GM21825 (cell line): ENCODE results near the gene TRIM38.
A peak's percentile ranks its signal among the peaks of the same experiment; 100 is the strongest.

ENCODE experiments used
- ATAC-seq: cut with Tn5 transposase; IDR thresholded peaks from one replicate; pipeline ENCODE4 v1.9.1; 2021; ENCODE audit warnings: mild to moderate bottlenecking, moderate library complexity; ENCODE audit not compliant: unreplicated experiment

TRIM38 gene

DNA sequence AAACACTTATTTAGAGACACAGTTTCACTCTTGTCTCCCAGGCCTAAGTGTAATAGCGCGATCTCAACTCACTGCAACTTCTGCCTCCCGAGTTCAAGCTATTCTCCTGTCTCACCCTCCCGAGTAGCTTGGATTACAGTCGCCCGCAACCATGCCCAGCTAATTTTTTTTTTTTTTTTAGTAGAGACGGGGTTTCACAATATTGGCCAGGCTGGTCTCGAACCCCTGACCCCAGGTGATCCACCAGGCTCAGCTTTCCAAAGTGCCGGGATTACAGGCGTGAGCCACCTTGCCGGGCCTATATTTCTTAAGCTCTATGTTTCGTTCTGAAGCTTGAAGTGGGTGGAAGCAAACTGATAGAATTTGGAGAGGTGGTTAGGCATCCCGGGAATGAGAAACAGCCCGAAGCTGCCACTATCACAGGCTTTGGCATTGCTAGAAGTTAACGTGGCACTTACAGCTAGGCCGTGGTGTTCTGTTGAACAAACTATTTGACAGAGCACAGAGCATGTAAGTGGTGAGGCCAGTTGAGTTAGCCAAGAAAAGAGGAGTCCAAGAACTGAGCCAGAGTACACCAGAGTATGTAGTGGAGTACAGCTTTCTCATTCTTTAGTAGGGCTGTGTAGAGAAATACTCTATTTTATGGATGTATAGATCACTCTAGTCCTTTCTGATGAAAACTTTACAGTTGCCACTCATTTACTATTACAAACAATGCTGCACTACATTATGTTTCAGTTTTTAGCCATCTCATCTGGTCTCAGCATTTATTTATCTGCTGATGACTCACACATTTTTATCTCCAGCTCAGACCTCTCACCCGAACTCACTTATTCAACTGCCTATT lies 62.7 kb downstream of the TRIM38 start:
- ATAC-seq = no peak

DNA sequence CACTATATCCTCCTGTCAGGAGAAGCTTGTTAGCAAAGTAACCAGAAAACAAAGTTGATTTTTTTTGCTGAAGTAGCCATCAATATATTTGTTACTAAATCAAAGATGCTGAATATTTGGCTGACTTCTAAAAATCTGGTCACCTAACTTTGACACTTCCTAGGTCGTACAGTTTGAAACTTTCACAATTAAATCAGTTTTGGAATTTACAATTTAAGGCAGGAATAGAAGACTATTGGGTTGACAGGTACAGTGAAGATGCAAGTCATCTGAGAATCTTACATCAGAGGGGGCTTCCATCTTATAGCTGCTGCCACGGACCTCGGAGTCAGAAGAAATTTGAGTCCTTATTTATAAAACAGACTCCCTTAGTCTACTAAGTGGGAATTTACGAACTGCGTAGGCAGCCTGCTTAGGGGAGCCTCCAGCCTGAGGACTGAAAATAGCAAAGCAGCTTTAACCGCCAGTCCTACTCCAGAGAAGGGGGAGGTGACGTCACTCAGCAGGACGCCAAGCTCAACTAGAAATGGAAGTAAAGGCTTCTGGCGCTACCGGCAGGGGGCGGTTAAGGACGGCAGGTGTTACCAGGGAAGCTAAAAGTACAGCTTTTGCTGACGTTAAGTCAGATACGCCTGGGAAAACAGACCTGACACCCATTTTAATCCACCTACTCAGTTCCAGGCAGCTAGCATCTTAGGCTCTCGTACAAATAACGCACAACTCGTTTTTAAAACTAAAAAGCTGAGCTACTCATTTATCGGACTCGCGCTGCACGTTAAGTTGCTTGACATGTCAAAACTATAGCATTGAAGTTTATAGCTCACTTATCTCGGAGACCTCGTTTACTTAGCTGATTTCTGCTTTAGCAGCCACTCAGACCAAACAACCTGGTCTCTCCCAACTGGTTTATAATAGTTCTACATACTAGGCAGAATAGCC lies 63.6 kb downstream of the TRIM38 start:
- peak; percentile 37 for ATAC-seq

DNA sequence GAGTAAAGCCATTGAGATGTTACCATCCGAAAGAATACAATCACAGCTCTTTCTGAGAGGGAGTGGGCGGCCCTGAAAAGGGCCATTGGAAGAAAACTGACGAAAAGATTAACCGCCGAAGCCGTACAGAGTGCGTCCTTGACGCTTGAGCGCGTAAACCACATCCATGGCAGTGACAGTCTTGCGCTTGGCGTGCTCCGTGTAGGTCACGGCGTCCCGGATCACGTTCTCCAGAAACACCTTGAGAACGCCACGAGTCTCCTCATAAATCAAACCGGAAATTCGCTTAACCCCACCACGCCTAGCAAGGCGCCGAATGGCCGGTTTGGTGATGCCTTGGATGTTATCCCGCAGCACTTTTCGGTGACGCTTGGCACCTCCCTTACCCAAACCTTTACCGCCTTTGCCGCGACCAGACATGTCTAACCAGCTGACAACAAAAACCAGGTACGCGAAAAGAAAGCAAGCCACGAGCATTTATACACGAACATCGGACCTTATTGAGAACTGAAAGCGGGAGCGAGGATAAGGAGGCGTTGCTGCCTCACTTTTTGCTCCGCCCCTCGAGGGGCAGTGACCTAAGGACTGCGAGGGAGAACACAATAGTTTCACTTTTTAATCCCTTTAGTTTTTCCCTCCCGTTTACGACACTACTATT lies 64.4 kb downstream of the TRIM38 start:
- peak; percentile 40 for ATAC-seq

DNA sequence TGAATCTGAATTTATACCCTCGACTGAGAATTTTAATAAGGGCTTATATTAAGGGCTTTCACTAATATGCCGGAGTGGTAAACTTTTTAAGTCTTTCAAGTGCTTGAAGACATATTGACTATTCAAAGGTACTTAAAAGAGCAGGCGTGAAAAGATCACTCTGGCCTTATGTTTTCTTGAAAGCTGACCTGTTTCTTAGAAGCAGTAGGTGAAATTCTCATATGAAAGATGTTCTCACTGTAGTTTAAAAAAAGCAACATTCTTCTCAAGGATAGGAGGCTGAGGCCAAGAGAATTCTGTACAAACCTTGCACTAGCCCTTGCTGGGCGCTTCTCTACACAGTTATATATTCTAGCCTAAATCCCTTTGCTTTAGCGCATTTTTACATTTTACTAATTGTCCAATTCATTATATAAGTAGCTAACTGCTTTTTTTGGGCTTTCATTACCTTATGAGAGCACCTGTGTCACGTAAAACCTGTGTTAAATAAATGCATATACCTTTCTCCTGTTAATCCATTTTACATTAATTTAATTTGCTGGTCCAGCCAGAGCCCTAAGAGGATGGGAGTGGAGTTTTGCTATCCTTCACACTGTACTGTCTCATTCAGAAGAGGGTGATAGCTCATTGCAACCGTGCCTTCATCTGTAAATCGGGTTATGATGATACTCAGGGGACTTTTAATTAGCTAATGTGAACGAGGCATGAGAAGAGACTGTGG lies 65.0 kb downstream of the TRIM38 start:
- ATAC-seq = no peak

DNA sequence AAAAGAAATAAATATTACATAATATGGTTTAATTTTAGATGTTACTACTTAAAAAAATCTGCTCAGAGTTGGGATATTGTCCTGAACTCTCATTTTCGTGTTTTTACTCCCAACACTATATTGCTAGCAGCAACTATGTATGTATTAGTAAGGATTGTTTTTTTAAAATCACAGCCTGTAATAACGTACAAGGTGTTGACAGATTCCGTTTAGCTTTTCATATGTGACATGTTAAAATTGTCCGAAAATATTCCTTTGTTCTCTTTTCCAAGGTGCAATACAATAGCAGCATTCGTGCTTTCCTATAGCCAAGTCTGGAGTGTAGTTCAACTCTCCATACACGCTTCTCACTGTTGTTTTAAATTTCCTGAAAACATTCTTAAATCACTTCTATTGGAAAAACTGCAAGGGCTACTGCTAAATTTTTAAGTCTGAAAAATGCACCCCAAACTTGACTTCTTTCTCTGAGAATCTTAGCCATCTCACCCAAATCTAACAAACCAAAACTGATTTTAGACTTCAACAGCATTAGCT lies 65.7 kb downstream of the TRIM38 start:
- ATAC-seq = no peak

DNA sequence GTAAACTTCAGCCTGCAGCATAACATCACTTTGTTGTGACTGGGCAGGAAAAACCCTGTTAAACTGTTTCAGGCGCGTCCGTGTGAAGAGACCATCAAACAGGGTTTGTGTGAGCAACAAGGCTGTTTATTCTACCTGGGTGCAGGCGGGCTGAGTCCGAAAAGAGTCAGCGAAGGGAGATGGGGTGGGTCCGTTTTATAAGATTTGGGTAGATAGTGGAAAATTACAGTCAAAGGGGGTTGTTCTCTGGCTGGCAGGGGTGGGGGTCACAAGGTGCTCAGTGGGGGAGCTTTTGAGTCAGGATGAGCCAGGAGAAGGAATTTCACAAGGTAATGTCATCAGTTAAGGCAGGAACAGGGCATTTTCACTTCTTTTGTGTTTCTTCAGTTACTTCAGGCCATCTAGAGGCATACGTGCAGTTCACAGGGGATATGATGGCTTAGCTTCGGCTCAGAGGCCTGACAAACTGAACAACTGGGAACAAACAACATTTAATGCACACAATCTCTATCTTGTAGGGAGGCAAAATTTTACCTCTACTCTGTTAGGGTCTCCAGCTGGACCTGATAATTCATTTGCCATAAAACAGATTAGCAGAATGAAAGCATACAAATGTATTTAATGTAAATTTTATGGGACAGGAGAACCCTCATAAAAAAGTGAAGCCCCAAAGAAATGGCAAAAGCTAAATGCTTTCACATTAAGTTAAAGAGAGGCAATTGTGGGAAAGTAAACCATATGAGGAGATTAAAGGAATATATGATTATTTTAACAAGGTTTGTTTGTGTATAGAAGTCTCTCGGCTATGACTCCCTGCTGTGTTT lies 66.4 kb downstream of the TRIM38 start:
- ATAC-seq = no peak

DNA sequence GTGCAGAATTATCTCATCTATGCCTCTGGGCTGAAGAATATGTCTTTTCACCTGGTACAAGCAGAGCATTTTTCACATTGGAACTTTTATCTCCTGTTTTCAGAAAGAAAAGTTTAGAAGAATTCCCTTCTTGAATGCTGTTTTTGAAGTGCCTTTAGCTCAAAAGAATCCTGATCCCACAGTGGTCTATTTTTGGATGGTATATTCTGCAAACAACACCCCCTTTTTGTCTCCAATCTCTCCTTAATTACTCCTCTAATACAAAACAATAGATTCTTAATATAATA lies 66.9 kb downstream of the TRIM38 start:
- no peak for ATAC-seq

DNA sequence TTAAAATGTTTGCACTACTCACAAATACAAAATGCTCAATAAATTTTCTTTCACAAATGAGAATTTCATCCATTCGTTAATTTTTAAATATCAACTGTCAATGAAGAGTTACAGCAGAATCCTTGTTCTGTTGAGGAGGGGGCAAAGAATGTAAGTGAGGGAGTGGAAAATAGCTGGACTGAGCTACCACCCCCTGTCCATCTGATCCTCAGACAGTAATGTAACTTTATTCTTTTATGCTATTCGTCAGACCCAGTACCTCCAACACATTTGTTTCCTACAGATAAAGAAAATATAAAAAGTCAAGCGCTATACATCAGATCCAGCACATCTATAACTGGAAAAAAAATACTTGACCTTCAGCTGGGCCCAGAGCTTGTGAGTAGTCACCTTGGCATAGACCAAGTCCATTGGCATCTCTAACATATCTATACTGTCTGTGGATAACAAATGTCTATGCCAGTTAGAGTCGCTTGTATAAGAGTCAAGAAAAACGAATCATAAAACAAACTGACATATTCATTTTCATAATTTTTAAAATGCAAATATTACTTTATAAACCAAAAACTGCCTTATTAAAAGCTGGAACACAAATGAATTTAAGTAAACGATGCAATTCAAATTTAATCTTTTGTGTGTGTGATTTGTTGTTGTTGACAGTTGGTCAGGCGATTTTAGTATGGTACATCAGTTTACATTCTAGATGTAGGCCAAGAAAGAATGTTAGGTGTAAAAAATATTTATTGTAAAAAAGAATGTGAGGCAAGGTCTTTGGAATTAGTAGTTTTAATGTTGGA lies 67.5 kb downstream of the TRIM38 start:
- ATAC-seq = no peak

DNA sequence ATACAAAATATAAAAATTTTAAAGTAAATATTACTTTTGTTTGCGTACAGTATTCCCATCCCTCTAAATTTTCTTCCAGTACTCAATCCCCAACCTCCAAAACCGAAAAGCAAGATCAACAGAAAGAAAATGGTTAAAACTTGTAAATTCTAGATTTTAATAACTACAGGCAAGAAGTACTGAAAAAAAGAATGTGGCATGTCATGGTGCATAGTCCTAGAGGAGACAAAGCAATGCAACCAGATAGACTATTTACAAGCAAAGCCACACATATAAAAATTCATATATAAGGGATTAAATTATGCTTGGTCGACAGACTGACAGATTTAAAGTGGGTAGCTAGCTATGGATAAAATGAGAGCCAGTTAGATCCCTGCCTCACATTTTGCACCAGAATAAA lies 68.1 kb downstream of the TRIM38 start:
- no peak for ATAC-seq

DNA sequence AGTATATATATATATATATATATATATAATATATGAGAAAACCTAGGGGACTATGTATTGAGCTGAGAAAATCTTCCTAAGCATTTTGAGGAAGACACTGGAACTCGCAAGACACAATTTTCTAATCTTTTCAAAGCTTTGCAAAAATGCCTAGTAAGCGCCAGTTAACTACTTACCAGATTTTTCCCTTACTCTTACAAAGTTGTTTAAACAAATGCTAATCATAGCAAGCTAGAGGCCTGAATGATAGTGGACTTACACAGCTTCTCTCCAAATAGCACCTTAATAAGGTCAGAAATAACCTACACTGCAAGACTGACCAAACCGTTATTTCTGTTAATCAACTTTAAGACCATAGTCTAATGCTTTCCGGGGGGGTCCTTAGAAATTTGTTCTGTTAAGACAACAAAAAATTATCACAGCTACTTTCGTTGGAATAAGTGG lies 68.6 kb downstream of the TRIM38 start:
- no peak for ATAC-seq

DNA sequence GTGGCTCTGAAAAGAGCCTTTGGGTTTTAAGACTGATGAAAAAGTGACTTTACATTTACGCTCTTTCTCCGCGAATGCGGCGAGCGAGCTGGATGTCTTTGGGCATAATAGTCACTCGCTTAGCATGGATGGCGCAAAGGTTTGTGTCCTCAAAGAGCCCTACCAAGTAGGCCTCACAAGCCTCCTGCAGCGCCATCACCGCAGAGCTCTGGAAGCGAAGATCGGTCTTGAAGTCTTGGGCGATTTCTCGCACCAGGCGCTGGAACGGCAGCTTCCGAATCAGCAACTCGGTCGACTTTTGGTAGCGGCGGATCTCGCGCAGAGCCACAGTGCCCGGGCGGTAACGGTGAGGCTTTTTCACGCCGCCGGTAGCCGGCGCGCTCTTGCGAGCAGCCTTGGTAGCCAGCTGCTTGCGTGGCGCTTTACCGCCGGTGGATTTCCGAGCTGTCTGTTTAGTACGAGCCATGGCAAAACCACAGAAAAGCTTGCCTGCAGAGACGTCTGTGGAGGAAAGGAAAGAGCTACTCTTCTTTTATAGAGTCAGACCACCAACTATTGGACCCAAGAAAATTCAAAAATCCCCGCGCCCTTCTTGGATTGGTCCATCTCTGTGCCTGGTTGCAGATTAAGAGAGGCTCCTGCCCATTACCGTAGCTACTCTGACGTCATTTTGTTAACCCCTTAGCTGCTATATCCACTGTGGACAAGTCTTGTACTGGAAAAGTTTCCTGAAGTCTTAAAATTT lies 69.2 kb downstream of the TRIM38 start:
- peak; percentile 46 for ATAC-seq

DNA sequence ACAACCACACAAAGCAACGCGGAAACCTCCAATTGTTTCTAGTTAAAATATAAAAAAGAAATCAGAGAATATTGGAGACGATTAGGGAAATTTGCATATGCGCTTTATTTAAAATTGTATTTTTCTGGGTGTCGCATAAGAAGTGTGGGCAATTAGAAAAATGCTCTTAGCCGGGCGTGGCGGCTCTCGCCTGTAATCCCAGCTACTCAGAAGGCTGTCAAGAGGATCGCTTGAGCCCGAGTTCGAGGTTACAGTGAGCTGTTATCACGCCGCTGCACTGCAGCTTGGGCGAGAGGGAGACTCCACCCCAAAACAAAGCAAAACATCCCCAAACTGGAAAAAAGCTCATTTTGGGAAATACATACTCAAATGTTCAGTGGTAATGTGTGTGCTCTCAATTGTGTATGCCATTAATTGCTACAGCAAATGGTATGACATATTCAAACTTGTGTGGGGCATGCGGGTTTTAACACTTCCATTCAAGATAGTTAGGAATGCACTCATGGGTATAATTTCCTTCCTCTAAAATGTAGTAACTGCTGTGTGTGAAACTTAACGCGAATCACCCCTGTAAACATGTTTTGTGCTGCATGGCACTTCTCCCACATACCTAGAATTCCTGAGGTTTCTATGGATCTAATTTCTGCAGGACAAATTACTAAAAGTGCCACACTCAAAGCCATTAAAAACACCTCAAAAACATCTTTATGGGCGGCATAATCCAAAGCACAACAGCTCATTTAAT lies 69.9 kb downstream of the TRIM38 start:
- ATAC-seq = no peak

DNA sequence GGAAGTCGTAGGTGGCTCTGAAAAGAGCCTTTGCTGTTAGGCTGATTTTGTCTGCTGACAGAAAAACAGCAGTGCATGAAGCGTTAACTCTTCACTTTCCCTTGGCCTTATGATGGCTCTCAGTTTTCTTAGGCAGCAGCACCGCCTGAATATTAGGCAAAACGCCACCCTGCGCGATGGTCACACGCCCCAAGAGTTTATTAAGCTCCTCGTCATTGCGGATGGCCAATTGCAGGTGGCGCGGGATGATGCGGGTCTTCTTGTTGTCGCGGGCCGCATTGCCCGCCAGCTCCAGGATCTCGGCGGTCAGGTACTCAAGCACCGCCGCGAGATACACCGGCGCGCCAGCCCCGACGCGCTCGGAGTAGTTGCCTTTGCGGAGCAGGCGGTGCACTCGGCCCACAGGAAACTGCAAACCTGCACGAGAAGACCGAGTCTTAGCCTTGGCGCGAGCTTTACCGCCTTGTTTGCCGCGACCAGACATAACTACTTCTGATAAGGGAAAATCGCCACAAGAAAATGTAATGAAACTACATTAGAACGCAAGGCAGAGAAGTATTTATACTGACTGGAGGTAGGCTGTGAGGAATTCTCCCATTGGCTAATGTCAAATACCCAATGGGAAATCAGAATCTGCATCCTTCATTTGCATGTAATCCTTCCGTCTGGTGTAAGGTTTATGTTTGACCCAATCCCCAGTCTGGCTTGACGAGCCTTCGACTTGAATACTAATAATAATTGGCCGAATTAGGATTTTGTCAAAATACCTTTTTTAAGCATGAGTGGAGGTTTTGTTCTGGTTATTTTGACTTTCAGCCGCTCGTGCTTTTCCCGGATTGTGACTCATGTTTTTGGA lies 70.7 kb downstream of the TRIM38 start:
- peak; percentile 50 for ATAC-seq

DNA sequence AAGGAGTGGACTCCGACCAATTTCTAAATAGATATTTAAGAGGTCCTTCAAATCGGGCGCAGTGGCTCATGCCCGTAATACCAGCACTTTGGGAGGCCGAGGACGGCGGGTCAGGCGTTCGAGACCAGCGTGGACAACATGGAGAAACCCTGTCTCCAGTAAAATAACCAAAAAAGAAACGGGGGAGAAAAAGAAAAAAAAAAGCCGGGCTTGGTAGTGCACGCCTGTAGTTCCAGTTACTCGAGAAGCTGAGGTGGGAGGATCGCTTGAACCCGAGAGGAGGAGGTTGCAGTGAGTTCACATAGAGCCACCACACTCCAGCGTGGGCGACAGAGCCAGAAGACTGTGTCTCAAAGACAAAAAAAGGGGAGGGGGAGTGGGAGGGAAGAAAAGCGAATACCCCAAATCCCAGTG lies 71.3 kb downstream of the TRIM38 start:
- no peak for ATAC-seq

DNA sequence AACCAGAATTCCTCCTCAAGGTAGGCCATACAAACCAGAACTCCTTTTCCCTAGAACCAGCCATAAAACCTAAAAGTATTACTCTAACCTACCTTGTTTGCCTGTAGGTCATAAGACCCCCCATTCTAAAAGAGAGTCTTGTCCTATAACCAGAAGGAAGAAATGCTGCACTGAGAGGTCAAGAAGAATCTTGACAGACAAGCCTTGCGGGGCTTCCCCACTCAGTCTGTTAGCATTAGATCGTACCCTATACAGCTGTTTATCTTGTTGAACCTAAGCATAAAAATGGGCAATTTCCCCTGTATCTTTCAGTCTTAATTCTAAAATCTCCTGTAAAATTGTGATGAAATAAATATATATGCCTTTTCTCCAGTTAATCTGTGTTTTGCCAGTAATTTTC lies 72.3 kb downstream of the TRIM38 start:
- ATAC-seq = no peak
